HCT116 (cell line): ENCODE results near the gene NEURL1B. TPM values are rescaled to one million over a fixed set of nuclear protein-coding genes. Genes with fewer than 3 reads are reported as not detected.

Source experiments
- ATAC-seq: fragments of 200-7000 bp; cut with Tn5 transposase; 2 replicates; pipeline ENCODE4 v1.9.1; 2020; ENCODE audit warnings: mild to moderate bottlenecking, moderate library complexity
- BruUV-seq: library from RNA; stranded (reverse); fragments of 400-500 nt; replicated peaks from 2 replicates; lab custom pipeline; 2021; lab: Mats Ljungman, UMichigan
- CTCF ChIA-PET: fragments of 300-600 bp; sonication (Branson Sonifier 250); formaldehyde crosslinking; loops from one replicate; lab custom pipeline; 2021; ENCODE audit warnings: antibody characterized with exemption; lab: Charles Lee
- POLR2A ChIA-PET: fragments of 300-600, 350-600 bp; sonication (Branson Sonifier 250); formaldehyde crosslinking; loops from one replicate; lab custom pipeline; 2021; ENCODE audit warnings: antibody characterized with exemption; lab: Charles Lee
- RAD21 ChIA-PET, 2 experiments: fragments of 300-600 bp; sonication (Branson Sonifier 250); formaldehyde crosslinking; loops; one replicate each; lab custom pipeline; 2023; ENCODE audit warnings: low total read pairs in 2 of 2; ENCODE audit not compliant: uncharacterized antibody in 2 of 2, unreplicated experiment in 2 of 2, low non-redundant PET in 1 of 2; lab: Charles Lee
- DNase-seq: peaks from one replicate; pipeline ENCODE4 v3.0.0-alpha.2; 2010; ENCODE audit warnings: low read depth, low spot score
- H2AFZ ChIP-seq: fragments of 200-600 bp; shearing (Covaris generic), sonication (generic); 2 replicates; pipeline ENCODE4 v1.6.1; 2017; ENCODE audit warnings: low read depth, mixed run types, mixed read lengths, antibody characterized with exemption, low read length; ENCODE audit not compliant: poor library complexity, severe bottlenecking
- H3K27ac ChIP-seq: 2 replicates; pipeline ENCODE4 v1.5.1; 2012; ENCODE audit warnings: low read depth, low read length
- H3K27me3 ChIP-seq: fragments of 200-600 bp; sonication (generic); 2 replicates; pipeline ENCODE4 v1.6.1; 2016; ENCODE audit warnings: mixed run types, low read length, mixed read lengths; ENCODE audit not compliant: insufficient read depth
- H3K36me3 ChIP-seq, 2 experiments: fragments of 200-500 bp in 1 of 2; fragments of 200-600 bp in 1 of 2; sonication (Bioruptor generic) in 1 of 2; sonication (generic) in 1 of 2; 2 replicates each; pipeline versions ENCODE4 v1.5.1 to v1.6.1; 2014 to 2016; ENCODE audit warnings: low read length in 2 of 2, inconsistent platforms in 1 of 2, mixed read lengths in 1 of 2, mixed run types in 1 of 2; ENCODE audit not compliant: insufficient read depth in 2 of 2, control insufficient read depth in 1 of 2
- H3K4me1 ChIP-seq, 2 experiments: fragments of 200-600 bp in 1 of 2; sonication (generic) in 1 of 2; 2 replicates each; pipeline versions ENCODE4 v1.5.1 to v1.6.1; 2012 to 2017; ENCODE audit warnings: low read length in 2 of 2, inconsistent platforms in 1 of 2, mild to moderate bottlenecking in 1 of 2, mixed read lengths in 1 of 2, mixed run types in 1 of 2, moderate library complexity in 1 of 2; ENCODE audit not compliant: insufficient read depth in 2 of 2, control insufficient read depth in 1 of 2
- H3K4me2 ChIP-seq: fragments of 200-600 bp; sonication (generic); 2 replicates; pipeline ENCODE4 v1.6.1; 2017; ENCODE audit warnings: mixed run types, low read length, mixed read lengths
- H3K4me3 ChIP-seq, 2 experiments: fragments of 200-600 bp in 1 of 2; sonication (generic) in 1 of 2; replicated peaks in 1 of 2; 2 replicates each; pipeline ENCODE4 v1.5.1; 2011 to 2016; ENCODE audit warnings: low read length in 2 of 2, control low read depth in 1 of 2, low read depth in 1 of 2, mild to moderate bottlenecking in 1 of 2, mixed read lengths in 1 of 2, mixed run types in 1 of 2
- H3K79me2 ChIP-seq: fragments of 200-600 bp; sonication (generic); 2 replicates; pipeline ENCODE4 v1.6.1; 2017; ENCODE audit warnings: mild to moderate bottlenecking, mixed run types, low read length, moderate library complexity, mixed read lengths; ENCODE audit not compliant: insufficient read depth
- H3K9ac ChIP-seq: fragments of 200-600 bp; sonication (generic); 2 replicates; pipeline ENCODE4 v1.6.1; 2016; ENCODE audit warnings: low read length, mixed read lengths
- H3K9me2 ChIP-seq: fragments of 200-600 bp; sonication (generic), shearing (Covaris generic); 2 replicates; pipeline ENCODE4 v1.6.1; 2017; ENCODE audit warnings: mixed run types, mild to moderate bottlenecking, moderate library complexity; ENCODE audit not compliant: insufficient read depth
- H3K9me3 ChIP-seq, 2 experiments: fragments of 200-500 bp in 1 of 2; fragments of 200-600 bp in 1 of 2; sonication (Bioruptor generic) in 1 of 2; sonication (generic) in 1 of 2; 2 replicates each; pipeline ENCODE4 v1.6.1; 2014 to 2017; ENCODE audit warnings: low read length in 2 of 2, mixed read lengths in 2 of 2, inconsistent platforms in 1 of 2, low read depth in 1 of 2, mild to moderate bottlenecking in 1 of 2, mixed run types in 1 of 2, moderate library complexity in 1 of 2; ENCODE audit not compliant: control insufficient read depth in 1 of 2, insufficient read depth in 1 of 2
- H4K20me1 ChIP-seq: fragments of 200-600 bp; sonication (generic), shearing (Covaris generic); 2 replicates; pipeline ENCODE4 v1.6.1; 2017; ENCODE audit warnings: mixed run types, mild to moderate bottlenecking, moderate library complexity; ENCODE audit not compliant: insufficient read depth
- ATF3 ChIP-seq: IDR thresholded peaks from 2 replicates; pipeline ENCODE4 v1.6.1; 2012
- CBX3 ChIP-seq: IDR thresholded peaks from 2 replicates; pipeline ENCODE4 v1.6.1; 2012; ENCODE audit warnings: low read depth
- CEBPB ChIP-seq: IDR thresholded peaks from 2 replicates; pipeline ENCODE4 v1.6.1; 2012; ENCODE audit warnings: low read depth
- EGR1 ChIP-seq: IDR thresholded peaks from 2 replicates; pipeline ENCODE4 v1.6.1; 2012; ENCODE audit warnings: low read depth
- ELF1 ChIP-seq: IDR thresholded peaks from 2 replicates; pipeline ENCODE4 v1.6.1; 2012; ENCODE audit warnings: low read depth, borderline replicate concordance
- EZH2 ChIP-seq: fragments of 200-600 bp; sonication (generic); IDR thresholded peaks from 2 replicates; pipeline ENCODE4 v1.6.1; 2017; ENCODE audit warnings: antibody characterized with exemption, mixed run types
- EZH2phosphoT487 ChIP-seq: fragments of 200-600 bp; IDR thresholded peaks from 2 replicates; pipeline ENCODE4 v1.6.1; 2018; ENCODE audit warnings: antibody characterized with exemption, borderline replicate concordance
- FOSL1 ChIP-seq: IDR thresholded peaks from 2 replicates; pipeline ENCODE4 v1.6.1; 2012; ENCODE audit warnings: low read depth
- JUND ChIP-seq: IDR thresholded peaks from 2 replicates; pipeline ENCODE4 v1.6.1; 2012
- POLR2A ChIP-seq: IDR thresholded peaks from 2 replicates; pipeline ENCODE4 v1.7.0; 2011; ENCODE audit warnings: borderline replicate concordance; ENCODE audit not compliant: insufficient read depth, insufficient read length; ENCODE audit errors: extremely low read depth
- SIN3A ChIP-seq: IDR thresholded peaks from 2 replicates; pipeline ENCODE4 v1.6.1; 2012; ENCODE audit warnings: low read depth
- SP1 ChIP-seq: IDR thresholded peaks from 2 replicates; pipeline ENCODE4 v1.6.1; 2012; ENCODE audit warnings: low read depth
- SRF ChIP-seq: IDR thresholded peaks from 2 replicates; pipeline ENCODE4 v1.6.1; 2012; ENCODE audit warnings: low read depth
- TCF7L2 ChIP-seq: IDR thresholded peaks from 2 replicates; pipeline ENCODE4 v1.7.0; 2011; ENCODE audit warnings: borderline replicate concordance, inconsistent platforms; ENCODE audit not compliant: insufficient read depth, insufficient read length; ENCODE audit errors: extremely low read depth
- YY1 ChIP-seq: IDR thresholded peaks from 2 replicates; pipeline ENCODE4 v1.6.1; 2011; ENCODE audit warnings: low read length, low read depth, moderate library complexity, mild to moderate bottlenecking; ENCODE audit not compliant: insufficient replicate concordance; ENCODE audit errors: extremely low read depth
- ZFX ChIP-seq: fragments of 450-650 bp; IDR thresholded peaks from 2 replicates; pipeline ENCODE4 v1.6.1; 2017
- ZNF274 ChIP-seq: fragments of 200-500 bp; sonication (Bioruptor generic); IDR thresholded peaks from 2 replicates; pipeline ENCODE4 v1.6.1; 2014; ENCODE audit warnings: mild to moderate bottlenecking, low read depth, low read length, inconsistent platforms
- intact Hi-C: fragments of 100-400 bp; cut with micrococcal nuclease; formaldehyde crosslinking; loops from 2 replicates; pipeline ENCODE4 v1.10.0; 2022
- total RNA-seq: library from RNA; stranded (reverse); gene quantifications from one replicate; pipeline ENCODE4 v1.2.1, GENCODE V29; 2021; ENCODE audit not compliant: unreplicated experiment
- TF ChIP-seq, protein P1 (sequence below): IDR thresholded peaks from 2 replicates; pipeline ENCODE4 v1.6.1; 2012
- TF ChIP-seq, protein P2 (sequence below), 3 experiments: fragments of 200-600 bp in 1 of 3; sonication (generic) in 1 of 3; IDR thresholded peaks in 2 of 3; conservative IDR thresholded peaks in 1 of 3; 2 replicates each; pipeline ENCODE4 v1.5.1; 2012 to 2017; ENCODE audit warnings: low read depth in 2 of 3, low read length in 2 of 3, antibody characterized with exemption in 1 of 3, borderline replicate concordance in 1 of 3, control low read depth in 1 of 3, mild to moderate bottlenecking in 1 of 3, mixed read lengths in 1 of 3, mixed run types in 1 of 3, moderate library complexity in 1 of 3; ENCODE audit not compliant: insufficient read depth in 1 of 3
- TF ChIP-seq, protein P3 (sequence below): IDR thresholded peaks from 2 replicates; pipeline ENCODE4 v1.6.1; 2011; ENCODE audit warnings: mild to moderate bottlenecking, low read length, moderate library complexity; ENCODE audit not compliant: insufficient replicate concordance; ENCODE audit errors: extremely low read depth

The NEURL1B gene
- total RNA-seq, 1 experiment from 2014 or later, result 5.8 TPM

DNA sequence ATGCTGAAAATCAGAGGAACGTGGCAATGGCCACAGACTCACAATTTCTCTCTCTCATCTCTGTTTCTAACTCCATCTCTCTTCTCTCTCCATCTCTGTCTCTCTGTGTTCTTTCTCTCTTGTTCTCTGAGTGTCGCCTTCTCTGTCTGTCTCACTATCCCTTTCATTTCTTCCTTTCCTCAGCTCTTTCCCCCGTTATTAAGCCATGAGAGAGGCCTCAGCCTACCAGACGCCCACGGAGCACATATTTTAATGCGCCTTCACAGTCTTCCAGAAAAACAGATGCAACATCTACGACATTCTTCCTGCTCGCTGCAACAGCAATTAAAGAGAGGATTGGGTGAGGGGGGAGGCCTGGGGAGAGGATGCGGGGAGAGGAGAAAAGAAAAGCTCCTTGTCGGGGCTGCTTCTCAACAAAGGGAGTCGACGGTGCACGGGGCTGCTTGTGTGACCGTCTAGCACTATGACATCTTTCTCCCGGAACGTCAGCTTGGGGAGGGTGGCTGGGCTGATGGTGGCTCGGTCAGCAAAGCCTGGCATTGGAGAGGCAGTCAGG lies 37.7 kb upstream of the NEURL1B start (continued):
- TF ChIP-seq, protein P1, sequence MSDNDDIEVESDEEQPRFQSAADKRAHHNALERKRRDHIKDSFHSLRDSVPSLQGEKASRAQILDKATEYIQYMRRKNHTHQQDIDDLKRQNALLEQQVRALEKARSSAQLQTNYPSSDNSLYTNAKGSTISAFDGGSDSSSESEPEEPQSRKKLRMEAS, result no peak

- RAD21 ChIA-PET, result no interaction called here
- no peak overlapping the region for H2AFZ ChIP-seq
- CTCF ChIA-PET, result no interaction called here
- TF ChIP-seq EZH2 (no peak), TCF7L2 (no peak), ATF3 (no peak), FOSL1 (no peak), JUND (no peak), SIN3A (no peak), SRF (no peak), EGR1 (no peak), SP1 (no peak), CEBPB (no peak), POLR2A (no peak), ELF1 (no peak), ZNF274 (no peak), CBX3 (no peak), YY1 (no peak), ZFX (no peak), EZH2phosphoT487 (no peak)
- TF ChIP-seq, protein P2, sequence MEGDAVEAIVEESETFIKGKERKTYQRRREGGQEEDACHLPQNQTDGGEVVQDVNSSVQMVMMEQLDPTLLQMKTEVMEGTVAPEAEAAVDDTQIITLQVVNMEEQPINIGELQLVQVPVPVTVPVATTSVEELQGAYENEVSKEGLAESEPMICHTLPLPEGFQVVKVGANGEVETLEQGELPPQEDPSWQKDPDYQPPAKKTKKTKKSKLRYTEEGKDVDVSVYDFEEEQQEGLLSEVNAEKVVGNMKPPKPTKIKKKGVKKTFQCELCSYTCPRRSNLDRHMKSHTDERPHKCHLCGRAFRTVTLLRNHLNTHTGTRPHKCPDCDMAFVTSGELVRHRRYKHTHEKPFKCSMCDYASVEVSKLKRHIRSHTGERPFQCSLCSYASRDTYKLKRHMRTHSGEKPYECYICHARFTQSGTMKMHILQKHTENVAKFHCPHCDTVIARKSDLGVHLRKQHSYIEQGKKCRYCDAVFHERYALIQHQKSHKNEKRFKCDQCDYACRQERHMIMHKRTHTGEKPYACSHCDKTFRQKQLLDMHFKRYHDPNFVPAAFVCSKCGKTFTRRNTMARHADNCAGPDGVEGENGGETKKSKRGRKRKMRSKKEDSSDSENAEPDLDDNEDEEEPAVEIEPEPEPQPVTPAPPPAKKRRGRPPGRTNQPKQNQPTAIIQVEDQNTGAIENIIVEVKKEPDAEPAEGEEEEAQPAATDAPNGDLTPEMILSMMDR (IDR thresholded peaks at IDR 0.05 in 2 of 3, conservative IDR thresholded peaks at IDR 0.05 in 1 of 3; ENCODE audit: borderline replicate concordance in 1 of 3, insufficient read depth in 1 of 3, low read depth in 2 of 3, low read length in 2 of 3), result no peak
- TF ChIP-seq, protein P1, result no peak
- TF ChIP-seq, protein P3, sequence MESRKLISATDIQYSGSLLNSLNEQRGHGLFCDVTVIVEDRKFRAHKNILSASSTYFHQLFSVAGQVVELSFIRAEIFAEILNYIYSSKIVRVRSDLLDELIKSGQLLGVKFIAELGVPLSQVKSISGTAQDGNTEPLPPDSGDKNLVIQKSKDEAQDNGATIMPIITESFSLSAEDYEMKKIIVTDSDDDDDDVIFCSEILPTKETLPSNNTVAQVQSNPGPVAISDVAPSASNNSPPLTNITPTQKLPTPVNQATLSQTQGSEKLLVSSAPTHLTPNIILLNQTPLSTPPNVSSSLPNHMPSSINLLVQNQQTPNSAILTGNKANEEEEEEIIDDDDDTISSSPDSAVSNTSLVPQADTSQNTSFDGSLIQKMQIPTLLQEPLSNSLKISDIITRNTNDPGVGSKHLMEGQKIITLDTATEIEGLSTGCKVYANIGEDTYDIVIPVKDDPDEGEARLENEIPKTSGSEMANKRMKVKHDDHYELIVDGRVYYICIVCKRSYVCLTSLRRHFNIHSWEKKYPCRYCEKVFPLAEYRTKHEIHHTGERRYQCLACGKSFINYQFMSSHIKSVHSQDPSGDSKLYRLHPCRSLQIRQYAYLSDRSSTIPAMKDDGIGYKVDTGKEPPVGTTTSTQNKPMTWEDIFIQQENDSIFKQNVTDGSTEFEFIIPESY, result no peak
- no peaks in the 10 kb centered on the region for H3K9me3 ChIP-seq
- no TSS peak for BruUV-seq
- no peaks in the 10 kb centered on the region for H4K20me1 ChIP-seq
- intact Hi-C loops, result no loop called here
- H3K27me3 ChIP-seq, result peaks cover 14% of the 10 kb centered on the region; the same call in 1 of the 2 replicates
- no peak overlapping the region for H3K4me3 ChIP-seq
- POLR2A ChIA-PET, result no interaction called here
- no peak overlapping the region for H3K9ac ChIP-seq
- no peak overlapping the region for H3K4me2 ChIP-seq
- H3K79me2 ChIP-seq, result no peaks in the 10 kb centered on the region
- ATAC-seq (no peak), DNase-seq (no peak)
- H3K9me2 ChIP-seq, result no peaks in the 10 kb centered on the region
- H3K27ac ChIP-seq, result no peak overlapping the region
- no peaks in the 10 kb centered on the region for H3K36me3 ChIP-seq
- no peaks in the 10 kb centered on the region for H3K4me1 ChIP-seq
Observed at GRCh38 chr5:172605466-172605865, 35.6 kb upstream of the NEURL1B start.
